ENCODE results near the gene CENPB.

The CENPB gene

DNA sequence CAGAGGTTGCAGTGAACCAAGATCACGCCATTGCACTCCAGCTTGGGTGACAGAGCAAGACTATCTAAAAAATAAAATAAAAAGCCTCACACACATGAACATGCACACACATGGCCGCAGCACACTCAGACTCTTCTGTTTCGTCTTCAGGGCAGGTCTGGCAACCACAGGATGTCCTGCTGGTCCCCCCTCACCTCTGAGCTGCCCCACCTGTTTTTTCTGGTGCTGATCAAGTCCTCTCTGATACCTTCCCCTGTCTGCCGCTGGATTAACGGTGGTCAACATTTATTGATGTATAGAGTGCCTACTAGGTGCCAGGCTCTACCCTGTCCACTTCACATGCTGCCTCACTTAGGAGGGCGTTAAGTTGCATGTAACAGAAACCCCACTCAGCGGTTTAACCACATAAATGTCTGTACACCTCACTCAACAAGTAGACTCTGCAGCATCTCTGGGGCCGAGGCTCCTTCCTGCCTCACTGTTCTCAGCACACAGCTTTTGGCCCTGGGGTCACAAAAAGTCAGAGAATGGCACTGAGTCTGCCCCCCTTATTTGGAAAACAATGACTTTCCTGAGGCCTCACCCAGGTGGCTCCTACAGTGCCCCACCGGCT, 29.3 kb upstream of the CENPB start:
- H3K36me3 ChIP-seq (ENCODE audit: insufficient read depth) = no peaks in the 10 kb centered on the region
- no peaks in the 10 kb centered on the region for H3K79me2 ChIP-seq (ENCODE audit: insufficient read depth, low read depth)
- TF ChIP-seq, protein P1, sequence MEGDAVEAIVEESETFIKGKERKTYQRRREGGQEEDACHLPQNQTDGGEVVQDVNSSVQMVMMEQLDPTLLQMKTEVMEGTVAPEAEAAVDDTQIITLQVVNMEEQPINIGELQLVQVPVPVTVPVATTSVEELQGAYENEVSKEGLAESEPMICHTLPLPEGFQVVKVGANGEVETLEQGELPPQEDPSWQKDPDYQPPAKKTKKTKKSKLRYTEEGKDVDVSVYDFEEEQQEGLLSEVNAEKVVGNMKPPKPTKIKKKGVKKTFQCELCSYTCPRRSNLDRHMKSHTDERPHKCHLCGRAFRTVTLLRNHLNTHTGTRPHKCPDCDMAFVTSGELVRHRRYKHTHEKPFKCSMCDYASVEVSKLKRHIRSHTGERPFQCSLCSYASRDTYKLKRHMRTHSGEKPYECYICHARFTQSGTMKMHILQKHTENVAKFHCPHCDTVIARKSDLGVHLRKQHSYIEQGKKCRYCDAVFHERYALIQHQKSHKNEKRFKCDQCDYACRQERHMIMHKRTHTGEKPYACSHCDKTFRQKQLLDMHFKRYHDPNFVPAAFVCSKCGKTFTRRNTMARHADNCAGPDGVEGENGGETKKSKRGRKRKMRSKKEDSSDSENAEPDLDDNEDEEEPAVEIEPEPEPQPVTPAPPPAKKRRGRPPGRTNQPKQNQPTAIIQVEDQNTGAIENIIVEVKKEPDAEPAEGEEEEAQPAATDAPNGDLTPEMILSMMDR (conservative IDR thresholded peaks at IDR 0.05; ENCODE audit: low read depth, low read length) = no peak
- no peaks in the 10 kb centered on the region for H4K20me1 ChIP-seq (ENCODE audit: insufficient read depth)
- H3K4me2 ChIP-seq = no peak overlapping the region
- H3K4me3 ChIP-seq (IDR thresholded peaks at IDR 0.05; ENCODE audit: insufficient read depth, low read depth, low read length) = no peak overlapping the region
- H3K9ac ChIP-seq = no peak overlapping the region
- H2AFZ ChIP-seq (ENCODE audit: low read depth) = no peak overlapping the region
- H3K27ac ChIP-seq = no peak overlapping the region
- no peaks in the 10 kb centered on the region for H3K27me3 ChIP-seq (ENCODE audit: insufficient read depth, low read depth)
- H3K4me1 ChIP-seq (ENCODE audit: low read depth, poor library complexity, severe bottlenecking) = peaks cover 12% of the 10 kb centered on the region

DNA sequence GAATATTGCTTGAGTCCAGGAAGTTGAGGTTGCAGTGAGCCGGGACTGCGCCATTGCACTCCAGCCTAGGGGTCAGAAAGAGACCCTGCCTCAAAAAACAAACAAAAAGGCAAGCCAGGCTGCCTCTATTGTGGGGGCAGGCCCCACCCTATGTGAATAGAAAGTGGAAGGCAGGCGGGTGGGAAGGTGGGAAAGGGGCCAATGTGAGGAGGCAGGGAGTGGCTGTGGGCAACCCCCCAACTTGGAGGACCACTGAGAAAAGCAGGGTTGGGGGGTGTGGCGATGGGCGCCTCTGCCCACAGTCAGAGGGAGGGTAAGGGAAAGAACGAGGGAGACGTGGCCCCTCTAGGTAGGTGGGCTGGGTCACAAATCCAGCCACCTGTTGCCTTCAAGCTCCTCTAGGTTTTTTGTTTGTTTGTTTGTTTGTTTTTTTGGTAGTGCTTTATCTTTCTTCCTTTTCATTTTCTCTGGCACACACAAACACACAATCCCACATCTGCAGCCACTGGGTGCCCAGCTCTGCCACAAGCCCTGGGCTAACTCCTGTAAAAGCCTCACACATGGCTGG, 28.5 kb upstream of the CENPB start:
- H3K4me3 ChIP-seq (IDR thresholded peaks at IDR 0.05; ENCODE audit: insufficient read depth, low read depth, low read length) = no peak overlapping the region
- no peaks in the 10 kb centered on the region for H3K79me2 ChIP-seq (ENCODE audit: insufficient read depth, low read depth)
- H3K4me2 ChIP-seq = no peak overlapping the region
- H3K27me3 ChIP-seq (ENCODE audit: insufficient read depth, low read depth) = no peaks in the 10 kb centered on the region
- no peak overlapping the region for H3K27ac ChIP-seq
- H3K36me3 ChIP-seq (ENCODE audit: insufficient read depth) = no peaks in the 10 kb centered on the region
- TF ChIP-seq, protein P1 (conservative IDR thresholded peaks at IDR 0.05; ENCODE audit: low read depth, low read length) = no peak
- H2AFZ ChIP-seq (ENCODE audit: low read depth) = no peak overlapping the region
- no peaks in the 10 kb centered on the region for H4K20me1 ChIP-seq (ENCODE audit: insufficient read depth)
- H3K4me1 ChIP-seq (ENCODE audit: low read depth, poor library complexity, severe bottlenecking) = peaks cover 12% of the 10 kb centered on the region
- H3K9ac ChIP-seq = no peak overlapping the region

DNA sequence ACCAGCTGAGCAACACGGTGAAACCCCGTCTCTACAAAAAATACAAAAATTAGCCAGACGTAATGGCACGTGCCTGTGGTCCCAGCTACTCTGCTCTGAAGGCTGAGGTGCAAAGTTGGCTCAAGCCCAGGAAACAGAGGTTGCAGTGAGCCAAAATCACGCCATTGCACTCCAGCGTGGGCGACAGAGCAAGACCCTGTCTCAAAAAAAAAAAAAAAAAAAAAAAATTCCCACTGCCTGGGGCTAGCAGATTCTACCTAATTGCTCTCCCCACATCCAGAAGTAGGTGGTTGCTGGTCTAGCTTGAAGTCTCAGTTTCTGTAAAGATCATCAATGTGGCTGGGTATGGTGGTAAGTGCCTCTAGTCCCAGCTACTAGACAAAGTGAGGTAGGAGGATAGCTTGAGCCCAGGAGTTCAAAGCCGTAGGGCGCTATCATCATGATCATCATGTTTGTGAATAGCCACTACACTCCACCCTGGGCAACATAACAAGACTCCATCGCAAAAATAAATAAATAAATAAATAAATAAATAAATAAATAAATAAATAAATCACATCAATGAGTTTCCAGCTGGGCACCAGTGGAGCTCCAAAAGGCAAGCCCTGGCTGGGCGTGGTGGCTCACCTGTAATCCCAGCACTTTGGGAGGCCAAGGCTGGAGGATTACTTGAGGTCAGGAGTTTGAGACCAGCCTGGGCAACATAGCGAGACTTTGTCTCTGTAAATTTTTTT, 27.5 kb upstream of the CENPB start:
- H3K27me3 ChIP-seq (ENCODE audit: insufficient read depth, low read depth) = no peaks in the 10 kb centered on the region
- H4K20me1 ChIP-seq (ENCODE audit: insufficient read depth) = no peaks in the 10 kb centered on the region
- no peak overlapping the region for H3K4me2 ChIP-seq
- no peak overlapping the region for H2AFZ ChIP-seq (ENCODE audit: low read depth)
- H3K4me3 ChIP-seq (IDR thresholded peaks at IDR 0.05; ENCODE audit: insufficient read depth, low read depth, low read length) = no peak overlapping the region
- H3K79me2 ChIP-seq (ENCODE audit: insufficient read depth, low read depth) = no peaks in the 10 kb centered on the region
- no peak overlapping the region for H3K9ac ChIP-seq
- TF ChIP-seq, protein P1 (conservative IDR thresholded peaks at IDR 0.05; ENCODE audit: low read depth, low read length) = no peak
- H3K27ac ChIP-seq = no peak overlapping the region
- peaks cover 12% of the 10 kb centered on the region for H3K4me1 ChIP-seq (ENCODE audit: low read depth, poor library complexity, severe bottlenecking)
- H3K36me3 ChIP-seq (ENCODE audit: insufficient read depth) = no peaks in the 10 kb centered on the region

DNA sequence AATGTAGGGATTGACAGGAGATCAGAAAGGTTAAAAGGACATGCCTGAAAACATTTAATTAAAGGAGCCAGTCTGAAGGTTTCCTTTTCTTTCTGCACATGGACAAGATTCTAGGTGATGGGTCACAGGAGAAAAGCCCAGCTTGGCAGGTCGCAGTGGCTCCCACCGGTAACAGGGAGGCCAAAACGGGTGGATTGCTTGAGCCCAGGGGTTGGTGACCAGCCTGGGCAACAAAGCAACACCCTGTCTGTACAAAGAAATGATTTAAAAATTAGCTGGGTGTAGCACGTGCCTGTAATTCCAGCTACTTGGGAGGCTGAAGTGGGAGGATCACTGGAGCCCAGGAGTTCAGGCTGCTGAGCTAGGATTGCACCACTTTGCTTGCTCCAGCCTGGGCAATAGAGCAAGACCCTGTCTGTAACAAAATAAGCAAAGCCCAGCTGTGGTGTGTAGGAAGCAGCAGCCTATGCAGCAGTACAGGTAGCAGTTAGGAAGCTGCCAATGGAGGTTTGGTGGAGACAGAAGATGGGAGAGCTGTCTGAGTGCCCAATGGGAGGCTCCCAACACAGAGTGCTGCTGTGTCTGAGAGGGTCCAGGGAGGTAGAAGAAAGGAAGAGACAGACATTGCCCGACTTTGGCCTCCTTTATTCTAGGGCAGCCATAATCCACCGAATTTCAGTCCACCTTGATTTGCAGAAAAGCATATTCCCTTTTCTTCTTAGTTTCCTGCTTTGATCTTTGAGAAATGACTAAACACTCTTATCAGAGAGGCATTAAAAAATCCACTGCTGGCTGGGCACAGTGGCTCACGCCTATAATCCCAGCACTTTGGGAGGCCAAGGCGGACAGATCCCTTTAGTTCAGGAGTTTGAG, 26.7 kb upstream of the CENPB start:
- Histone ChIP-seq H3K27me3 (ENCODE audit: insufficient read depth, low read depth) (no peaks in the 10 kb centered on the region), H3K9ac (no peak overlapping the region), H3K4me3 (IDR thresholded peaks at IDR 0.05; ENCODE audit: insufficient read depth, low read depth, low read length) (no peak overlapping the region), H3K4me1 (ENCODE audit: low read depth, poor library complexity, severe bottlenecking) (peaks cover 8% of the 10 kb centered on the region), H4K20me1 (ENCODE audit: insufficient read depth) (no peaks in the 10 kb centered on the region), H2AFZ (ENCODE audit: low read depth) (no peak overlapping the region), H3K27ac (no peak overlapping the region), H3K36me3 (ENCODE audit: insufficient read depth) (no peaks in the 10 kb centered on the region), H3K79me2 (ENCODE audit: insufficient read depth, low read depth) (no peaks in the 10 kb centered on the region), H3K4me2 (no peak overlapping the region)
- TF ChIP-seq, protein P1 (conservative IDR thresholded peaks at IDR 0.05; ENCODE audit: low read depth, low read length) = no peak
